IMR-90 (cell line): Measurements from ENCODE around the gene PRR36. TPM values are rescaled to one million over a fixed set of nuclear protein-coding genes. Genes with fewer than 3 reads are reported as not detected.
"Not testable (repeated sequence)": the region's sequence is repeated elsewhere in the genome, so short reads cannot be mapped to it uniquely, and the experiment has no call there.

Source experiments
- ATAC-seq: fragments of 200-7000 bp; cut with Tn5 transposase; 2 replicates; pipeline ENCODE4 v1.9.1; 2020; ENCODE audit warnings: low read depth, mild to moderate bottlenecking, moderate library complexity
- BruUV-seq: library from RNA; stranded (reverse); fragments of 400-500 nt; replicated peaks from 2 replicates; lab custom pipeline; 2021; lab: Mats Ljungman, UMichigan
- CTCF ChIA-PET: fragments of 300-600 bp; formaldehyde crosslinking; extraction: SDS; loops from one replicate; lab custom pipeline; 2021; ENCODE audit warnings: antibody characterized with exemption; lab: Yijun Ruan, JAX
- POLR2A ChIA-PET: fragments of 300-600 bp; sonication (Branson Sonifier 250); formaldehyde crosslinking; loops from one replicate; lab custom pipeline; 2022; ENCODE audit warnings: antibody characterized with exemption; ENCODE audit not compliant: unreplicated experiment; lab: Charles Lee
- DNase-seq: peaks from one replicate; pipeline ENCODE4 v3.0.0; 2013
- H2AFZ ChIP-seq: replicated peaks from 2 replicates; pipeline ENCODE3; 2013; ENCODE audit warnings: low read length, mild to moderate bottlenecking; ENCODE audit not compliant: poor library complexity
- H2AK5ac ChIP-seq: 2 replicates; pipeline ENCODE4 v1.6.1; 2013; ENCODE audit warnings: low read depth, low read length, inconsistent platforms
- H2AK9ac ChIP-seq: replicated peaks from 2 replicates; pipeline ENCODE3; 2013; ENCODE audit warnings: mild to moderate bottlenecking, low read depth, low read length, moderate library complexity; ENCODE audit not compliant: poor library complexity
- H2BK120ac ChIP-seq: 2 replicates; pipeline ENCODE4 v1.6.1; 2013; ENCODE audit warnings: low read depth, low read length, inconsistent platforms
- H2BK15ac ChIP-seq: 3 replicates; pipeline ENCODE4 v1.6.1; 2013; ENCODE audit warnings: low read depth, low read length, inconsistent platforms
- H2BK20ac ChIP-seq: 2 replicates; pipeline ENCODE4 v1.6.1; 2013; ENCODE audit warnings: low read depth, mild to moderate bottlenecking, inconsistent platforms, low read length, moderate library complexity
- H2BK5ac ChIP-seq: 2 replicates; pipeline ENCODE4 v1.6.1; 2013; ENCODE audit warnings: mild to moderate bottlenecking, low read depth, low read length, inconsistent platforms; ENCODE audit not compliant: poor library complexity, severe bottlenecking
- H3K14ac ChIP-seq: replicated peaks from 2 replicates; pipeline ENCODE4 v1.6.1; 2013; ENCODE audit warnings: low read depth, low read length, inconsistent platforms
- H3K18ac ChIP-seq: 2 replicates; pipeline ENCODE4 v1.6.1; 2013; ENCODE audit warnings: low read depth, low read length, control low read depth
- H3K23ac ChIP-seq: 2 replicates; pipeline ENCODE4 v1.6.1; 2013; ENCODE audit warnings: low read depth, low read length, inconsistent platforms
- H3K27ac ChIP-seq: 2 replicates; pipeline ENCODE4 v1.5.1; 2013; ENCODE audit warnings: mild to moderate bottlenecking, control low read depth, low read length; ENCODE audit not compliant: insufficient read depth
- H3K27me3 ChIP-seq: 2 replicates; pipeline ENCODE4 v1.6.1; 2013; ENCODE audit warnings: low read length; ENCODE audit not compliant: control insufficient read depth, insufficient read depth
- H3K36me3 ChIP-seq: 2 replicates; pipeline ENCODE4 v1.6.1; 2013; ENCODE audit warnings: low read length, mixed read lengths; ENCODE audit not compliant: control insufficient read depth, insufficient read depth
- H3K4ac ChIP-seq: 2 replicates; pipeline ENCODE4 v1.6.1; 2013; ENCODE audit warnings: low read depth, low read length, inconsistent platforms
- H3K4me1 ChIP-seq: 2 replicates; pipeline ENCODE4 v1.6.1; 2013; ENCODE audit warnings: low read length, mixed read lengths; ENCODE audit not compliant: control insufficient read depth, insufficient read depth
- H3K4me2 ChIP-seq: 2 replicates; pipeline ENCODE4 v1.6.1; 2013; ENCODE audit warnings: low read depth, mild to moderate bottlenecking, control low read depth, low read length, moderate library complexity
- H3K4me3 ChIP-seq: 2 replicates; pipeline ENCODE4 v1.5.1; 2013; ENCODE audit warnings: low read depth, mild to moderate bottlenecking, control low read depth, low read length, moderate library complexity; ENCODE audit not compliant: insufficient read depth
- H3K56ac ChIP-seq: 2 replicates; pipeline ENCODE4 v1.6.1; 2013; ENCODE audit warnings: low read length, inconsistent platforms; ENCODE audit not compliant: insufficient read depth; ENCODE audit errors: extremely low read depth
- H3K79me1 ChIP-seq, 2 experiments: 2 replicates each; pipeline ENCODE4 v1.6.1; 2013; ENCODE audit warnings: low read length in 2 of 2, inconsistent platforms in 1 of 2, low read depth in 1 of 2
- H3K9ac ChIP-seq: 2 replicates; pipeline ENCODE4 v1.6.1; 2013; ENCODE audit warnings: low read depth, low read length, control low read depth
- H3K9me1 ChIP-seq: 2 replicates; pipeline ENCODE4 v1.6.1; 2013; ENCODE audit warnings: low read length, inconsistent platforms; ENCODE audit not compliant: insufficient read depth
- H3K9me3 ChIP-seq: 2 replicates; pipeline ENCODE4 v1.6.1; 2013; ENCODE audit warnings: low read length; ENCODE audit not compliant: control insufficient read depth, insufficient read depth
- H4K20me1 ChIP-seq: 2 replicates; pipeline ENCODE4 v1.6.1; 2013; ENCODE audit warnings: low read length, inconsistent platforms; ENCODE audit not compliant: insufficient read depth
- H4K5ac ChIP-seq: 2 replicates; pipeline ENCODE4 v1.6.1; 2013; ENCODE audit warnings: mild to moderate bottlenecking, low read depth, low read length, control low read depth
- H4K8ac ChIP-seq, 2 experiments: 2 replicates each; pipeline ENCODE4 v1.6.1; 2013; ENCODE audit warnings: low read depth in 2 of 2, low read length in 2 of 2, control low read depth in 1 of 2, inconsistent platforms in 1 of 2
- H4K91ac ChIP-seq: 2 replicates; pipeline ENCODE4 v1.6.1; 2013; ENCODE audit warnings: low read depth, low read length, inconsistent platforms; ENCODE audit not compliant: insufficient read depth
- FOS ChIP-seq: fragments of 150-350 bp; IDR thresholded peaks from 2 replicates; pipeline ENCODE4 v1.6.1; 2016; ENCODE audit warnings: low read depth, low read length
- WGBS, 2 experiments: methylation state at CpG; one replicate each; pipeline versions ENCODE4 v1.1.5 to v1.1.7; 2013; ENCODE audit warnings: missing lambda C conversion rate in 2 of 2; ENCODE audit not compliant: insufficient read length in 1 of 2; ENCODE audit errors: extremely low coverage in 2 of 2; 5-methylcytosine and 5-hydroxymethylcytosine counted together
- dilution Hi-C: fragments of 300-500 bp; cut with HindIII; formaldehyde crosslinking; loops from one replicate; pipeline ENCODE4 v1.14.3; 2018; ENCODE audit warnings: low sequenced_read_pairs; ENCODE audit not compliant: unreplicated experiment
- in situ Hi-C: fragments of 300-500 bp; cut with MboI; formaldehyde crosslinking; loops from 3 replicates; pipeline ENCODE4 v1.14.3; 2019; ENCODE audit warnings: low sequenced_read_pairs, inconsistent platforms, mixed read lengths
- intact Hi-C: fragments of 100-400 bp; cut with micrococcal nuclease; formaldehyde crosslinking; loops from 2 replicates; pipeline ENCODE4 v1.10.0; 2022
- polyA plus RNA-seq, 3 experiments: library from polyadenylated mRNA; depleted of rRNA; stranded (reverse); fragments of >200 nt; gene quantifications; 2 replicates each; pipeline ENCODE4 v1.2.3, GENCODE V29; 2012; ENCODE audit warnings: low replicate concordance in 1 of 3
- total RNA-seq: library from RNA; depleted of rRNA; stranded (reverse); fragments of >200 nt; gene quantifications from 2 replicates; pipeline ENCODE4 v1.2.3, GENCODE V29; 2012

The PRR36 gene
- total and polyA plus RNA-seq, 2 of the 4 experiments (the other 2 are of a cell fraction) = 0.02 TPM; not detected in 1

- H3K27me3 ChIP-seq, ATAC-seq, H3K18ac ChIP-seq, H4K20me1 ChIP-seq, H4K91ac ChIP-seq, dilution Hi-C loops, H3K9ac ChIP-seq, BruUV-seq, H3K14ac ChIP-seq, H3K56ac ChIP-seq, intact Hi-C loops, in situ Hi-C loops, H3K4me3 ChIP-seq, H4K5ac ChIP-seq, H3K23ac ChIP-seq, H3K4me2 ChIP-seq, H3K27ac ChIP-seq, H2BK20ac ChIP-seq, H3K4me1 ChIP-seq, H2BK15ac ChIP-seq, H2BK5ac ChIP-seq, POLR2A ChIA-PET, H4K8ac ChIP-seq, H3K9me3 ChIP-seq, H3K9me1 ChIP-seq, H3K36me3 ChIP-seq, H2BK120ac ChIP-seq: not testable (repeated sequence)
- H2AK9ac ChIP-seq = peak overlapping the region; percentile 72
- TF ChIP-seq FOS = peak; percentile 61
- peak overlapping the region; percentile 2; the same call in 1 of the 2 replicates for H2AK5ac ChIP-seq
- peak overlapping the region; percentile 32 for H2AFZ ChIP-seq
- peak; percentile 62 for DNase-seq
- H3K4ac ChIP-seq = peak overlapping the region; percentile 31
- WGBS, 2 experiments = 79% methylated on average over 12 of the region's 18 CpGs; no CpG with 5 or more reads in 1 of the 2 experiments
- CTCF ChIA-PET = interaction anchor here (1.1 to 1.6 kb wide), 2 partner anchors 10 to 27 kb away, joined by 3 to 7 read pairs; partner anchors contain the start of gene MAP2K7
- H3K79me1 ChIP-seq = peaks cover 6 to 37% of the 10 kb centered on the region in 2 experiments
Observed at GRCh38 chr19:7893362-7894101, 19.3 kb upstream of the PRR36 start.
